K562 (cell line): ENCODE results near the gene OVOL3.

ENCODE experiments used
- EHMT2 ChIP-seq: fragments of 450-650 bp; IDR thresholded peaks from 2 replicates; pipeline ENCODE4 v1.6.1; 2018; ENCODE audit warnings: antibody characterized with exemption
- EP300 ChIP-seq: IDR thresholded peaks from 2 replicates; pipeline ENCODE4 v1.6.1; 2012; ENCODE audit warnings: low read length, improper control_type of control experiment
- GATA2 ChIP-seq: sonication (generic); formaldehyde crosslinking; IDR thresholded peaks from 2 replicates; pipeline ENCODE4 v1.4.0; 2020; ENCODE audit warnings: mild to moderate bottlenecking, missing genetic modification reagents
- KLF16 ChIP-seq: IDR thresholded peaks from 2 replicates; pipeline ENCODE4 v1.6.1; 2016; ENCODE audit warnings: antibody characterized with exemption
- MYC ChIP-seq, 2 experiments: fragments of 250-450 bp in 1 of 2; sonication (Bioruptor Pico) in 1 of 2; IDR thresholded peaks; 2 replicates each; pipeline versions ENCODE4 v1.5.1 to v1.6.1; 2012 to 2021; ENCODE audit warnings: low read depth in 2 of 2, borderline replicate concordance in 1 of 2, improper control_type of control experiment in 1 of 2, low read length in 1 of 2, mild to moderate bottlenecking in 1 of 2, moderate library complexity in 1 of 2
- NBN ChIP-seq: fragments of 450-650 bp; IDR thresholded peaks from 2 replicates; pipeline ENCODE4 v1.6.1; 2016; ENCODE audit warnings: low read depth, mild to moderate bottlenecking
- POLR2A ChIP-seq: fragments of 450-650 bp; conservative IDR thresholded peaks from 2 replicates; pipeline ENCODE4 v1.6.1; 2016
- ZFP1 ChIP-seq: fragments of 450-650 bp; formaldehyde crosslinking; IDR thresholded peaks from 2 replicates; pipeline ENCODE4 v1.4.0; 2020; ENCODE audit warnings: mild to moderate bottlenecking, mixed read lengths
- TF ChIP-seq, protein P1 (sequence below): sonication (generic); formaldehyde crosslinking; IDR thresholded peaks from 2 replicates; pipeline ENCODE4 v1.8.0; 2022; ENCODE audit warnings: mild to moderate bottlenecking, low read depth, missing genetic modification reagents
- TF ChIP-seq, protein P2 (sequence below): conservative IDR thresholded peaks from 2 replicates; pipeline ENCODE4 v1.6.1; 2011; ENCODE audit warnings: low read depth, mild to moderate bottlenecking, low read length; ENCODE audit not compliant: control insufficient read depth

DNA sequence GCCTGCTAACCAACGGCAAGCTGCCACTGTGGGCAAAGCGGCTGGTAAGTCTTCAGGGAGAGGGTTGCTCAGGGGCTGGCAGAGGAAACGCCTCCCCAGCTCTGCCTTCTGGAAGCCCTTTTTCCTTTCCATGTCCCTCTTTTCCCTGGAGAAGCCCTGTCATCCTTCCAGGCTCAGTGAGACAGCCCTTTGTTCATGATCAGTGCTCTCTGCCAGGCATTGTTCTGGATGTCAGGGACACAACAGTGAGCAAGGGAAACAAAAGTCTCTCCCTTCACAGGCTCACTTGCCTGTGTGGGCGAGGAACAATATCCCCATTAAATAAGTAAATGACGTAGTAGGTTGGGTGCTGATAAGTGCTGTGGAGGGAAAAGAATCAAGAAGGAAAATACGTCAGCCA lies 13.9 kb upstream of the OVOL3 start:
- TF ChIP-seq MYC (IDR thresholded peaks at IDR 0.05; ENCODE audit: low read depth, low read length) (no peak), MYC (CRISPR knock-in tag; IDR thresholded peaks at IDR 0.05; ENCODE audit: borderline replicate concordance, low read depth) (no peak), POLR2A (no peak), ZFP1 (no peak), KLF16 (no peak), EP300 (no peak), EHMT2 (no peak), GATA2 (CRISPR knock-in tag) (no peak), NBN (no peak)
- TF ChIP-seq, protein P1, sequence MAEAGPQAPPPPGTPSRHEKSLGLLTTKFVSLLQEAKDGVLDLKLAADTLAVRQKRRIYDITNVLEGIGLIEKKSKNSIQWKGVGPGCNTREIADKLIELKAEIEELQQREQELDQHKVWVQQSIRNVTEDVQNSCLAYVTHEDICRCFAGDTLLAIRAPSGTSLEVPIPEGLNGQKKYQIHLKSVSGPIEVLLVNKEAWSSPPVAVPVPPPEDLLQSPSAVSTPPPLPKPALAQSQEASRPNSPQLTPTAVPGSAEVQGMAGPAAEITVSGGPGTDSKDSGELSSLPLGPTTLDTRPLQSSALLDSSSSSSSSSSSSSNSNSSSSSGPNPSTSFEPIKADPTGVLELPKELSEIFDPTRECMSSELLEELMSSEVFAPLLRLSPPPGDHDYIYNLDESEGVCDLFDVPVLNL (CRISPR knock-in tag): no peak
- TF ChIP-seq, protein P2, sequence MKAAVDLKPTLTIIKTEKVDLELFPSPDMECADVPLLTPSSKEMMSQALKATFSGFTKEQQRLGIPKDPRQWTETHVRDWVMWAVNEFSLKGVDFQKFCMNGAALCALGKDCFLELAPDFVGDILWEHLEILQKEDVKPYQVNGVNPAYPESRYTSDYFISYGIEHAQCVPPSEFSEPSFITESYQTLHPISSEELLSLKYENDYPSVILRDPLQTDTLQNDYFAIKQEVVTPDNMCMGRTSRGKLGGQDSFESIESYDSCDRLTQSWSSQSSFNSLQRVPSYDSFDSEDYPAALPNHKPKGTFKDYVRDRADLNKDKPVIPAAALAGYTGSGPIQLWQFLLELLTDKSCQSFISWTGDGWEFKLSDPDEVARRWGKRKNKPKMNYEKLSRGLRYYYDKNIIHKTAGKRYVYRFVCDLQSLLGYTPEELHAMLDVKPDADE: no peak
